K562 (cell line): Measurements from ENCODE around the gene GBA2. TPM values are rescaled to one million over a fixed set of nuclear protein-coding genes. Genes with fewer than 3 reads are reported as not detected.
A peak's percentile ranks its signal among the peaks of the same experiment; 100 is the strongest.

ENCODE experiments used
- ATAC-seq: fragments of 200-7000 bp; cut with Tn5 transposase; 3 replicates; pipeline ENCODE4 v1.9.1; 2020; ENCODE audit warnings: moderate library complexity
- BruUV-seq: library from RNA; stranded (reverse); fragments of 400-500 nt; replicated peaks from 2 replicates; lab custom pipeline; 2021; lab: Mats Ljungman, UMichigan
- CTCF ChIA-PET: fragments of 300-600 bp; formaldehyde crosslinking; extraction: SDS; loops from one replicate; lab custom pipeline; 2021; ENCODE audit warnings: low intra/inter-chr PET ratio; lab: Yijun Ruan, JAX
- POLR2A ChIA-PET: fragments of 300-600, 350-650 bp; sonication (Branson Sonifier 250); formaldehyde crosslinking; extraction: SDS; loops from one replicate; lab custom pipeline; 2021; ENCODE audit warnings: antibody characterized with exemption, inconsistent platforms; lab: Yijun Ruan, JAX
- DNase-seq, 4 experiments: peaks; one replicate each; pipeline versions ENCODE4 v3.0.0 to v3.0.0-alpha.2; 2011 to 2018; ENCODE audit warnings: low spot score in 3 of 4, mixed read lengths in 3 of 4; ENCODE audit errors: extremely low read depth in 1 of 4
- FAIRE-seq: peaks from 2 replicates; lab custom pipeline; 2011; peaks lifted over from hg19 to GRCh38; lab: Jason Lieb, UNC
- H2AFZ ChIP-seq: 2 replicates; pipeline ENCODE4 v1.6.0; 2011; ENCODE audit warnings: low read depth, low read length, control low read depth, inconsistent platforms
- H3K27ac ChIP-seq: fragments of 200-600 bp; 3 replicates; pipeline ENCODE4 v1.8.0; 2011; ENCODE audit warnings: low read depth, mild to moderate bottlenecking, control low read depth, inconsistent platforms, low read length, moderate library complexity, mixed read lengths; ENCODE audit errors: extremely low read depth
- H3K27me3 ChIP-seq, 2 experiments: fragments of 300-600 bp in 1 of 2; 2 replicates in 1 of 2; 3 replicates in 1 of 2; pipeline versions ENCODE4 v1.6.0 to v1.8.0; 2011; ENCODE audit warnings: inconsistent platforms in 2 of 2, low read length in 2 of 2, mild to moderate bottlenecking in 1 of 2, mixed read lengths in 1 of 2, moderate library complexity in 1 of 2; ENCODE audit not compliant: control insufficient read depth in 2 of 2, insufficient read depth in 2 of 2
- H3K36me3 ChIP-seq: fragments of 300-600 bp; 3 replicates; pipeline ENCODE4 v1.8.0; 2011; ENCODE audit warnings: mild to moderate bottlenecking, low read length, inconsistent platforms; ENCODE audit not compliant: control insufficient read depth, insufficient read depth
- H3K4me1 ChIP-seq, 2 experiments: fragments of 200-600 bp in 1 of 2; replicated peaks in 1 of 2; 2 replicates in 1 of 2; 3 replicates in 1 of 2; pipeline versions ENCODE4 v1.5.1 to v1.8.0; 2011; ENCODE audit warnings: inconsistent platforms in 2 of 2, low read length in 2 of 2, mild to moderate bottlenecking in 1 of 2, mixed read lengths in 1 of 2, moderate library complexity in 1 of 2; ENCODE audit not compliant: control insufficient read depth in 2 of 2, insufficient read depth in 2 of 2
- H3K4me2 ChIP-seq: 2 replicates; pipeline ENCODE4 v1.6.1; 2011; ENCODE audit warnings: low read length, control low read depth, inconsistent platforms, mixed read lengths; ENCODE audit not compliant: insufficient read depth
- H3K4me3 ChIP-seq: fragments of 200-600 bp; sonication (generic), shearing (Covaris generic); 2 replicates; pipeline ENCODE4 v1.5.1; 2016; ENCODE audit warnings: control low read depth, inconsistent platforms
- H3K79me2 ChIP-seq: fragments of 200-600 bp; 3 replicates; pipeline ENCODE4 v1.8.0; 2011; ENCODE audit warnings: low read length, inconsistent platforms; ENCODE audit not compliant: control insufficient read depth, insufficient read depth
- H3K9ac ChIP-seq, 2 experiments: 2 replicates each; pipeline versions ENCODE4 v1.6.0 to v1.6.1; 2011; ENCODE audit warnings: low read depth in 2 of 2, low read length in 2 of 2, control low read depth in 1 of 2, inconsistent platforms in 1 of 2, mild to moderate bottlenecking in 1 of 2, mixed read lengths in 1 of 2; ENCODE audit not compliant: insufficient read depth in 1 of 2
- H3K9me1 ChIP-seq: one replicate; pipeline ENCODE4 v1.6.0; 2011; ENCODE audit warnings: inconsistent platforms, mild to moderate bottlenecking, low read length, moderate library complexity; ENCODE audit not compliant: control insufficient read depth, insufficient read depth
- H3K9me3 ChIP-seq: replicated peaks from 2 replicates; pipeline ENCODE4 v1.5.1; 2011; ENCODE audit warnings: low read depth, low read length, inconsistent platforms; ENCODE audit not compliant: control insufficient read depth, insufficient read depth
- H4K20me1 ChIP-seq: replicated peaks from 2 replicates; pipeline ENCODE4 v1.6.1; 2011; ENCODE audit warnings: low read length, inconsistent platforms, mixed read lengths; ENCODE audit not compliant: control insufficient read depth, insufficient read depth
- NR3C1 ChIP-seq: sonication (generic); formaldehyde crosslinking; IDR thresholded peaks from 2 replicates; pipeline ENCODE4 v1.8.1; 2022; ENCODE audit warnings: missing genetic modification reagents
- RBM22 ChIP-seq: fragments of 200-400 bp; formaldehyde crosslinking; IDR thresholded peaks from 2 replicates; pipeline ENCODE4 v1.6.1; 2018; ENCODE audit warnings: low read length, low read depth; ENCODE audit not compliant: poor library complexity, severe bottlenecking
- WGBS: fragments of 100-300 bp; shearing (Covaris generic); methylation state at CpG from one replicate; pipeline ENCODE4 v1.1.6; 2016; ENCODE audit warnings: low coverage, mixed read lengths; ENCODE audit not compliant: insufficient coverage; ENCODE audit errors: missing lambda C conversion rate; 5-methylcytosine and 5-hydroxymethylcytosine counted together
- in situ Hi-C: fragments of 300-500 bp; cut with MboI; formaldehyde crosslinking; loops from 4 replicates; pipeline ENCODE4 v1.15.0; 2018; ENCODE audit warnings: inconsistent platforms, mixed read lengths
- intact Hi-C: fragments of 100-400 bp; cut with micrococcal nuclease; formaldehyde crosslinking; loops from 2 replicates; pipeline ENCODE4 v1.14.2; 2022
- polyA plus RNA-seq, 8 experiments: library from polyadenylated mRNA; depleted of rRNA in 4 of 8; stranded (reverse) in 5 of 8; unstranded in 3 of 8; fragments of >200 nt; fragmentation: Nextera tagmentation in 2 of 8; fragmentation: Illumina TruSeq in 1 of 8; extraction: Ambion mirVana in 2 of 8; extraction: Trizol in 1 of 8; gene quantifications; 2 replicates each; pipeline versions ENCODE4 v1.2.1 to v1.2.3, GENCODE V29; 2011 to 2014; ENCODE audit warnings: inconsistent platforms in 1 of 8, missing spikeins in 1 of 8
- total RNA-seq, 7 experiments: library from RNA; depleted of rRNA in 6 of 7; stranded (reverse); fragments of >200 nt in 6 of 7; fragmentation: Illumina TruSeq in 2 of 7; extraction: Trizol in 2 of 7; gene quantifications; 2 replicates each; pipeline versions ENCODE4 v1.2.1 to v1.2.3, GENCODE V29; 2011 to 2021; ENCODE audit warnings: low replicate concordance in 1 of 7

GBA2 gene
- total and polyA plus RNA-seq, 9 of the 15 experiments (the other 6 are each of a cell fraction or from before 2014, with no cell fraction given): 14.1 to 60.4 (median 32.1) TPM

GRCh38 chr9:35745569-35745968 lies 3.5 kb downstream of the GBA2 start:
- intact Hi-C loops (no loop called here), in situ Hi-C loops (no loop called here)
- Histone ChIP-seq H3K27me3 (no peaks in the 10 kb centered on the region), H4K20me1 (peaks cover 19% of the 10 kb centered on the region), H3K9me3 (no peaks in the 10 kb centered on the region), H3K27ac (no peak overlapping the region), H3K4me3 (peak overlapping the region; percentile 95; the same call in 1 of the 2 replicates), H3K4me2 (peak overlapping the region; percentile 93), H3K4me1 (peaks cover 8 to 18% of the 10 kb centered on the region in 2 experiments; a peak in 4 of 5 replicates), H3K36me3 (peaks cover 55% of the 10 kb centered on the region), H3K79me2 (peaks cover 70% of the 10 kb centered on the region), H3K9ac (peak overlapping the region in 1 of 2 experiments; percentile 20; a peak in 1 of 4 replicates), H3K9me1 (peaks cover 6% of the 10 kb centered on the region), H2AFZ (no peak overlapping the region)
- BruUV-seq: no TSS peak
- TF ChIP-seq NR3C1 (CRISPR knock-in tag): no peak
- ChIA-PET POLR2A (interaction anchor here (0.6 kb wide), 1 partner anchor 48 kb away, joined by 3 read pairs; no protein-coding TSS in a partner anchor), CTCF (no interaction called here)
- DNase-seq (no peak), FAIRE-seq (no peak), ATAC-seq (no peak)
- WGBS: 50% methylated on average over 1 of the region's 1 CpG

DNA sequence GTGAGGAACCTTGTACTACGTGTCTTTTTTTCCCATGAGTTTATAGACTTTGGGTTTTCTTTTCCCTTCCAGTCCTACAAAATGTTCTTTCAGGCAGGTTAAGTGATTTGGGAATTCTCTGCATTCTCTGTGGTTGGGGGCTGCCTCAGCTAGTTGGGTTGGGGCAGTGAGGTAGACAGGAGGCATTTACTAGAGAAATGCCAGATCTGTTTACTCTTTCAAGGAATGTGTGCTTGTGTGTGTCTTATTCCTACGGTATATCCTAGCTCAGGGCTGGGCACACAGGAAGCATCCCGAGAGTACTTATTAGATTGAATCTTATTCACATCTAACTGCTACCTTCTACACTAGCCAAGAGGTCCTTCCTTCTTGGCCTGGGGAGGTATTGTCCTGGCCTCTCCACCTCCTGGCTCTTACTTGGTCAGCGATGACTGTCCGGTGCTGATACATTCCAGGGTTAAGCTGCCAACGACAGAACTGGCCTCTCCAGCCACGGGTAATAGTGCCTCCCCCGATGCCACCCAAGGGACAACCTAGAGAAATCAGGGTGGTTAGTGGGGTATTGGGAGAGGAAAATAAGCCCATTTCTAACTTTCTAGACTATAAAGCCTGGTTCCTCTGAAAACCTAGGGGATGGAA lies 5.0 kb downstream of the GBA2 start:
- 93% methylated on average over 5 of the region's 8 CpGs for WGBS
- POLR2A ChIA-PET: interaction anchor here (0.8 kb wide), 1 partner anchor 15 kb away, joined by 6 read pairs; no protein-coding TSS in a partner anchor
- H3K36me3 ChIP-seq: peaks cover 68% of the 10 kb centered on the region
- TF ChIP-seq RBM22: no peak

More for the DNA sequence above, 5.0 kb downstream of the GBA2 start:
- H3K27ac ChIP-seq: no peak overlapping the region
- DNase-seq (no peak), FAIRE-seq (no peak), ATAC-seq (no peak)
- no peak overlapping the region for H3K4me3 ChIP-seq
- peaks cover 6% of the 10 kb centered on the region for H3K9me1 ChIP-seq
- H3K4me1 ChIP-seq: peaks cover under 1 to 14% of the 10 kb centered on the region in 2 experiments; a peak in 3 of 5 replicates
- H2AFZ ChIP-seq: no peak overlapping the region
- H4K20me1 ChIP-seq: peaks cover 19% of the 10 kb centered on the region
- H3K27me3 ChIP-seq: no peaks in the 10 kb centered on the region
- no peaks in the 10 kb centered on the region for H3K9me3 ChIP-seq
- no TSS peak for BruUV-seq
- H3K79me2 ChIP-seq: peaks cover 59% of the 10 kb centered on the region
- in situ Hi-C loops (no loop called here), intact Hi-C loops (no loop called here)
- H3K4me2 ChIP-seq: no peak overlapping the region
- CTCF ChIA-PET: no interaction called here
- no peak overlapping the region for H3K9ac ChIP-seq
